IPS DF 6.9 (cell line): Measurements from ENCODE around the gene MLC1.

ENCODE experiments used
- DNase-seq: peaks from one replicate; pipeline ENCODE4 v3.0.0-alpha.2; 2013; ENCODE audit warnings: low read depth, low spot score
- H3K27ac ChIP-seq: one replicate; pipeline ENCODE4 v1.5.1; 2013; ENCODE audit warnings: low read length, control low read depth
- H3K27me3 ChIP-seq: 2 replicates; pipeline ENCODE4 v1.6.1; 2013; ENCODE audit warnings: mild to moderate bottlenecking, low read length; ENCODE audit not compliant: control insufficient read depth, insufficient read depth
- H3K36me3 ChIP-seq: 2 replicates; pipeline ENCODE4 v1.6.1; 2013; ENCODE audit warnings: low read length; ENCODE audit not compliant: control insufficient read depth, insufficient read depth
- H3K4me1 ChIP-seq: 2 replicates; pipeline ENCODE4 v1.6.1; 2013; ENCODE audit warnings: low read length; ENCODE audit not compliant: control insufficient read depth, insufficient read depth
- H3K4me3 ChIP-seq: 2 replicates; pipeline ENCODE4 v1.5.1; 2013; ENCODE audit warnings: mild to moderate bottlenecking, low read length
- H3K9me3 ChIP-seq: 2 replicates; pipeline ENCODE4 v1.6.1; 2013; ENCODE audit warnings: low read length, inconsistent platforms; ENCODE audit not compliant: control insufficient read depth, insufficient read depth
- WGBS: extraction: QIAGEN DNeasy Blood & Tissue Kit; methylation state at CpG from one replicate; pipeline ENCODE4 v1.1.7; 2013; ENCODE audit warnings: mixed read lengths, missing lambda C conversion rate; ENCODE audit not compliant: insufficient read length, insufficient coverage; 5-methylcytosine and 5-hydroxymethylcytosine counted together

The MLC1 gene

DNA sequence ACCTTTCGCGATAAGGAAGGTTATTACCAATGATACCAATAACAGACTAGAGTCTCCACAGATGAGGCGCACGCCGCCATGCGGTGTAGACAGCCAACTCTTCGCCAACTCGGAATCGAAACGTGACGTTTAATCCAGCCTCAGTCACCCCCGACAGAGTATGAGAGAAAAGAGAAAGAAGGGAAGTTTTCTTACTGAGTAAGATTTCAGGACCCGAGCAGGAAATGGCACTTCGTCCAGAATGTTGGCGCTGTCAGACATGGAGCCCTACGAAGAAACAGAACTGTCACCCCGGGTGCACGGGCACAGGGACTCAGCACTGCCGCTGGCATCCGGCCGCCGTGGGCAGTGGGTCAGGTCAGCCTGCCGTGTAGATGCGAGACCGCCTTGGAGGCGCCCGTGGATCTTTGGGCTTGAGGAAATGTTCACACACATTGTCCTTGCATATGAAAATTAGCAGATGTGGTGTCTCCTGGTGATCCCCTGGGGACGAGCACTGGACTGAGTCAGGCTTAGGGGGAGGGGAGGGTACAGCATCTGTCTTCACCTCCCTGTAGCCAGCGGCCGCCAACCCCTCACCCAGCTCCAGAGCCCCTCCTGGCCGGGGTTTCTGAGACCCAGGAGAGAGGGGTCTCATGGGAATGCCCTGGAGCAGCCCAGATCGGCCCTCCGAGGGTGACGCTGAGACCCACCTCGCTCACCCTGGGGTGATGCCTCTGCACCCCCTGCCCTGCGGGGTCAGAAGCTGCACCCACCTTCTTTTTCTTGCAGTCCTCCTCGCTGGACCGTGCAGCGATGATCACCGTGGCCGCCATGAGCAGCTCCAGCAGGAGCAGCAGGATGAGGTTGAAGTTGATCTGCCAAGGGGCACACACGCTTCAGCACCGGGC lies 8.3 kb downstream of the MLC1 start:
- H3K27ac ChIP-seq = no peak overlapping the region
- H3K36me3 ChIP-seq = no peaks in the 10 kb centered on the region
- WGBS = no CpG with 5 or more reads among the region's 43 CpGs
- no peaks in the 10 kb centered on the region for H3K9me3 ChIP-seq
- H3K4me1 ChIP-seq = peaks cover 1% of the 10 kb centered on the region; the same call in 1 of the 2 replicates
- no peak for DNase-seq
- no peak overlapping the region for H3K4me3 ChIP-seq
- no peaks in the 10 kb centered on the region for H3K27me3 ChIP-seq

GRCh38 chr22:50074551-50075530 lies 10.4 kb downstream of the MLC1 start:
- no peaks in the 10 kb centered on the region for H3K27me3 ChIP-seq
- no peak overlapping the region for H3K4me3 ChIP-seq
- no CpG with 5 or more reads among the region's 32 CpGs for WGBS
- no peaks in the 10 kb centered on the region for H3K36me3 ChIP-seq
- no peak for DNase-seq
- no peaks in the 10 kb centered on the region for H3K4me1 ChIP-seq
- H3K27ac ChIP-seq = no peak overlapping the region
- H3K9me3 ChIP-seq = no peaks in the 10 kb centered on the region

DNA sequence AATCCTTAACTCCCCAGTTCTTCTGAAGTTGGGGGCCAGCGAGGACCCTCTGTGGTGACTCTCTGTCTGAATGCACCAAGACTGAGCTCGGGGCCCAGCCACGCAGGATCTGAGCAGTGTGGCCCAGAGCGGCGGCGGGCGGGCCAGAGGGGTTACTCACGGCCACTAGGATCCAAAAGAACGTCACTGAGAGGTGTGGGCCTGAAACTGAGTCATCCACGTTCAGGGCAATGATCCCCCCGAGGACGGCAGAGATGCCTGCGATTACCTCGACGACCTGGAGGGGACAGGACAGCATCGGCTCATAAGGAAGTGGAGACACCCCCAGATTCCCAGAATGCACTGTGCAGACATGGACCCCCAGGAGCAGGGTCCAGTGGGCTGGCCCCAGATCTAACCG lies 11.2 kb downstream of the MLC1 start:
- no peak for DNase-seq
- no peaks in the 10 kb centered on the region for H3K4me1 ChIP-seq
- no peaks in the 10 kb centered on the region for H3K36me3 ChIP-seq
- no peaks in the 10 kb centered on the region for H3K9me3 ChIP-seq
- no peak overlapping the region for H3K4me3 ChIP-seq
- no CpG with 5 or more reads among the region's 17 CpGs for WGBS
- H3K27me3 ChIP-seq = no peaks in the 10 kb centered on the region
- no peak overlapping the region for H3K27ac ChIP-seq

DNA sequence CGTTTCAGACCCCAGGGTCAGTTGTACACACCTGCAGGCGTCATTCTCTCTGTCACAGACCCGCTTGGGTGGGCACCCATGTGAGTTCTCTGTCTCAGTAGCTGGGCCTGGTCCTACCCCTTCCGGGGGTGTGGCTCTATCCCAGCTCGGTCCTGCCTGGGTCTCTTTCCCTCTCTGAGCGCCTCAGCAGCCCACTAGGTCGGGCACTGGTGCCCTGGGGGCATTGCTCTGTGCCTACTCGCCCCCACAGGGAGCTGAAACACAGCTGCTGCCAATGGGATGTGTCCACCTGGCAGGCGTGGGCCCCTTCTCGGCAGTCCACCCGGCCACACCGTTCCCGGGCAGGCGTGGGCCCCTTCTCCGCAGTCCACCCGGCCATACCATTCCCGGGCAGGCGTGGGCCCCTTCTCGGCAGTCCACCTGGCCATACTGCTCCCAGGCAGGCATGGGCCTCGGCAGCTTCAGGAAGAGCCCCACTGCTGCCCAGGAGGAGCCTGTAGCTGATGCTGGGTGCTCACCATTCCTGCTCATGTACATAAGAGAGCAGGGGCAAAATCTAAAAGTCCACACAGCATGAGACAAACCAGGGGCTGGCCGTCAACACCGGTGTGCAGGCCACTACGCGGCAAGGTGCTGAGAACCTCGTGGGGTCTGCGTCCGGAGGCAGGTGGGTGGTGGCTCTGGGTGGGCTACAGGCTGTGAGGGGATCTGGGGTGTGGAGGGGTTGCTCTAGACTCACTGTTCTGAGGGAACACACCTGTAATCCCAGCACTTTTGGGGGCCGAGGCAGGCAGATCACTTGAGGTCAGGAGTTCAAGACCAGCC lies 12.3 kb downstream of the MLC1 start:
- DNase-seq = no peak
- H3K36me3 ChIP-seq = no peaks in the 10 kb centered on the region
- H3K4me1 ChIP-seq = no peaks in the 10 kb centered on the region
- no peaks in the 10 kb centered on the region for H3K27me3 ChIP-seq
- WGBS = no CpG with 5 or more reads among the region's 28 CpGs
- no peak overlapping the region for H3K27ac ChIP-seq
- H3K4me3 ChIP-seq = no peak overlapping the region; the same call in 1 of the 2 replicates
- no peaks in the 10 kb centered on the region for H3K9me3 ChIP-seq

DNA sequence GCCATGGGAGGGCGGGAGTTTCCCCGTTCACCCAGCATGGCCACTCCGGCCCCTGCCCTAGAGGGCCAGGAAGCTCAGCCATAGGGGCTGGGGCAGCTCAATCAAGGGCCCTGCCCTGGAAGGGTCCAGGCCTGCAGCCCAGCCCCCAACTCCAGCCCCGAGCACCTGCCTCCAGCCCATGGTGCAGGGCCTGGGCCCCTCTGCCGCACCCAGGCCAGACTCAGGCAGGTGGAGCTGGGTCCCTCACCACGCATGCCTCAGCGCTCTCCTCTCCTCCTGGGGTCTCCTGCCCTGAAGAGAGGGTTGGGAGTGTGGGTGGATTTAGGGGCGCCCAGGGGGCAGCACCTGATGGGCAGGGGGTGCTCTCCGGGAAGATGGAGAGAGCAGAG lies 13.1 kb downstream of the MLC1 start:
- WGBS = no CpG with 5 or more reads among the region's 9 CpGs
- no peaks in the 10 kb centered on the region for H3K27me3 ChIP-seq
- H3K27ac ChIP-seq = no peak overlapping the region
- H3K4me1 ChIP-seq = no peaks in the 10 kb centered on the region
- no peaks in the 10 kb centered on the region for H3K9me3 ChIP-seq
- no peaks in the 10 kb centered on the region for H3K36me3 ChIP-seq
- no peak for DNase-seq
- H3K4me3 ChIP-seq = no peak overlapping the region

- Histone ChIP-seq H3K27ac (no peak overlapping the region), H3K9me3 (no peaks in the 10 kb centered on the region), H3K27me3 (no peaks in the 10 kb centered on the region), H3K4me1 (no peaks in the 10 kb centered on the region), H3K36me3 (no peaks in the 10 kb centered on the region), H3K4me3 (no peak overlapping the region)
- no CpG with 5 or more reads among the region's 14 CpGs for WGBS
- DNase-seq = no peak
These were observed 13.6 kb downstream of the MLC1 start for GRCh38 chr22:50071432-50072166.

GRCh38 chr22:50070366-50070765 lies 14.9 kb downstream of the MLC1 start:
- Histone ChIP-seq H3K4me1 (no peaks in the 10 kb centered on the region), H3K4me3 (no peak overlapping the region), H3K27me3 (no peaks in the 10 kb centered on the region), H3K27ac (no peak overlapping the region), H3K9me3 (no peaks in the 10 kb centered on the region), H3K36me3 (no peaks in the 10 kb centered on the region)
- DNase-seq = no peak
- WGBS = no CpG with 5 or more reads among the region's 8 CpGs

DNA sequence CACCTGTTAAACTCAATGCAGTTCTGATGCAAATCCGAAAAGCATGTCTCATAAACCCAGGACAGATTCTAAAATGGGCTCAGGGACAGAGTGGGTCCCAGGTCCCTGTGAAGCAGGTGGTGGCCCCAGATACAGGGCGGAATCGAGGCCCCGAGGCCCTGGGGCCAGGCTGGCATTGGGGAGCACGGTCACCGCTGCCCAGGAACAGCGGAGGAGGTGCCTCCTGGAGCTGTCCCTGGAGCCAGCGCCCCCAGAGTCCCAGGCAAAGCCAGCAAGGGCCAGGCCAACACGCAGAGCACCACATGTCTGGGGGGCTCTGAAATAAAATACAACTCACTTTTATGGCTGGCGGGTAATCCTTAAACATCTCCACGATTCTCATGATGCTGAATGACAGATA lies 17.1 kb downstream of the MLC1 start:
- Histone ChIP-seq H3K27me3 (no peaks in the 10 kb centered on the region), H3K9me3 (no peaks in the 10 kb centered on the region), H3K4me3 (no peak overlapping the region), H3K4me1 (no peaks in the 10 kb centered on the region), H3K36me3 (no peaks in the 10 kb centered on the region), H3K27ac (no peak overlapping the region)
- no peak for DNase-seq
- WGBS = no CpG with 5 or more reads among the region's 11 CpGs

DNA sequence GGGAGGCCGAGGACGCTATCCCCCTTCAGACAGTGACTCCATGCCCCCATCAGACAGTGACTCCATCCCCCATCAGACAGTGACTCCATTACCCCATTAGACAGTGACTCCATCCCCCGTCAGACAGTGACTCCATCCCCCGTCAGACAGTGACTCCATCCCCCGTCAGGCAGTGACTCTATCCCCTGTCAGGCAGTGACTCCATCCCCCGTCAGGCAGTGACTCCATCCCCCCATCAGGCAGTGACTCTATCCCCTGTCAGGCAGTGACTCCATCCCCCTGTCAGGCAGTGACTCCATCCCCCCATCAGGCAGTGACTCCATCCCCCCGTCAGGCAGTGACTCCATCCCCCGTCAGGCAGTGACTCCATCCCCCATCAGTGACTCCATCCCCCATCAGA lies 18.0 kb downstream of the MLC1 start:
- H3K36me3 ChIP-seq = no peaks in the 10 kb centered on the region
- no CpG with 5 or more reads among the region's 8 CpGs for WGBS
- no peaks in the 10 kb centered on the region for H3K4me1 ChIP-seq
- no peaks in the 10 kb centered on the region for H3K27me3 ChIP-seq
- no peak overlapping the region for H3K27ac ChIP-seq
- H3K9me3 ChIP-seq = no peaks in the 10 kb centered on the region
- DNase-seq = no peak
- H3K4me3 ChIP-seq = no peak overlapping the region
